Stimulated activated CD8-positive, alpha-beta memory T cell treated with anti-CD3 and anti-CD28 coated beads, Interleukin-12 subunit alpha, Interleukin-12 subunit beta, amount 100 ng/mL, for 24 hours (primary cell): ENCODE results near the gene TNFAIP8L1.

Experiments used
- DNase-seq: peaks from one replicate; pipeline ENCODE4 v3.0.0-alpha.2; 2020; ENCODE audit errors: extremely low read depth

TNFAIP8L1 gene

GRCh38 chr19:4702764-4703163 lies 63.4 kb downstream of the TNFAIP8L1 start:
- DNase-seq, result no peak

GRCh38 chr19:4703671-4704316 lies 64.5 kb downstream of the TNFAIP8L1 start:
- no peak for DNase-seq

- DNase-seq, result no peak
These were observed 65.0 kb downstream of the TNFAIP8L1 start for GRCh38 chr19:4704317-4704673.
